ENCODE results near the gene CRPPA. TPM values are rescaled to one million over a fixed set of nuclear protein-coding genes. Genes with fewer than 3 reads are reported as not detected.

Gene CRPPA
- total and polyA plus RNA-seq, 2 donors (not counting 1 experiment from before 2014, with no cell fraction given) = 0.16 to 1.2 TPM

DNA sequence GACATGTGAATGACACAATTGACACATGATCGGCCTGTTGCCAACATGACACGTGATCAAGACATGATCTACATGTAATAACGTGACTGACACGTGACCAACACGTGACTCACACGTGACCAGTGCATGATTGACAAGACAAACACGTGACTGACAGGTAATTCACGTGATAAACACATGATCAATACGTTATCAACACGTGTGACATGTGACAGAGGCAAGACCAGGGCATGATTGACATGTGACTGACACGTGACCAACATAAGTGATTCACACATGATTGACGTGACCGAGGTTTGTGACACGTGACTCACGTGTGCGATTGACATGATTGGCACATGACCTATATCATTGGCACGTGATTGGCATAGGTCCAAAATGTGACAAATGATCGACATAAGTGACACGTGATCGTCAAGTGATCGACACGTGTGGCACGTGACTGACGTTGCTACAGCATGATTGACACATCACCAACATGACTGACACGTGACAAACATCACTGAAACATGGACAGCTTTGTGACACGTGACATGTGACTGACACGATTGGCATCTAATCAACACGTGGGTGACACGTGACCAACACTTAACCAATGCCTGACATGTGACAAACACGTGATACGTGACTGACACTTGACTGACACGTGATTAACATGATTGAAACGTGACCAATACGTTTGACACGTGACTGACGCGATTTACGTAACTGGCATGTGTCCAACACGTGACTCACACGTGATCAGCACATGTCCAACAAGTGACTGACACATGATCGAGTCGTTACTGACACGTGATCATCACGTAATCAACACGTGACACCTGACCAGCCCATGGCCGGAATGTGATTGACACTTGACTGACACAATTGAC lies 23.0 kb downstream of the CRPPA start:
- CTCF ChIA-PET = no interaction called here
- H4K20me1 ChIP-seq (ENCODE audit: control insufficient read depth, insufficient read depth, low read length, poor library complexity, severe bottlenecking) = no peaks in the 10 kb centered on the region

More for the DNA sequence above, 23.0 kb downstream of the CRPPA start:
- intact Hi-C loops (cut with micrococcal nuclease) = no loop called here
- Histone ChIP-seq H2AFZ (ENCODE audit: insufficient read depth, low read depth, low read length, poor library complexity, severe bottlenecking) (no peak overlapping the region), H3K36me3 (replicated peaks in 1 of 2; ENCODE audit: control extremely low read depth in 1 of 2, control insufficient read depth in 1 of 2, extremely low read depth in 1 of 2, insufficient read depth in 2 of 2, low read length in 1 of 2) (no peaks in the 10 kb centered on the region), H3K4me1 (ENCODE audit: control insufficient read depth in 2 of 2, insufficient read depth in 2 of 2, low read length in 2 of 2) (no peaks in the 10 kb centered on the region), H3K9me3 (ENCODE audit: control extremely low read depth in 1 of 3, control insufficient read depth in 2 of 3, insufficient read depth in 1 of 3, low read length in 2 of 3) (peaks cover 5 to 18% (median 10%) of the 10 kb centered on the region in 3 donors), H3K4me3 (ENCODE audit: control extremely low read depth in 1 of 5, extremely low read depth in 1 of 5, insufficient read depth in 1 of 5, low read depth in 2 of 5, low read length in 4 of 5) (no peak overlapping the region), H3K9ac (ENCODE audit: low read length) (no peak overlapping the region), H3K4me2 (replicated peaks; ENCODE audit: low read depth, low read length, poor library complexity, severe bottlenecking) (no peak overlapping the region), H3K27me3 (replicated peaks in 1 of 4; ENCODE audit: control extremely low read depth in 1 of 4, control insufficient read depth in 3 of 4, insufficient read depth in 4 of 4, low read length in 3 of 4) (no peaks in the 10 kb centered on the region), H3K79me2 (ENCODE audit: control insufficient read depth, insufficient read depth, low read length) (no peaks in the 10 kb centered on the region), H3K27ac (ENCODE audit: low read length in 2 of 2) (no peak overlapping the region)
- ATAC-seq (ENCODE audit: low read depth) (no peak), DNase-seq (peak; percentile 7)
- peaks cover 20% of the 10 kb centered on the region for H3K9me3 Mint-ChIP-seq (ENCODE audit: insufficient read depth)
- H3K27me3 Mint-ChIP-seq = no peaks in the 10 kb centered on the region
- TF ChIP-seq, protein P1, sequence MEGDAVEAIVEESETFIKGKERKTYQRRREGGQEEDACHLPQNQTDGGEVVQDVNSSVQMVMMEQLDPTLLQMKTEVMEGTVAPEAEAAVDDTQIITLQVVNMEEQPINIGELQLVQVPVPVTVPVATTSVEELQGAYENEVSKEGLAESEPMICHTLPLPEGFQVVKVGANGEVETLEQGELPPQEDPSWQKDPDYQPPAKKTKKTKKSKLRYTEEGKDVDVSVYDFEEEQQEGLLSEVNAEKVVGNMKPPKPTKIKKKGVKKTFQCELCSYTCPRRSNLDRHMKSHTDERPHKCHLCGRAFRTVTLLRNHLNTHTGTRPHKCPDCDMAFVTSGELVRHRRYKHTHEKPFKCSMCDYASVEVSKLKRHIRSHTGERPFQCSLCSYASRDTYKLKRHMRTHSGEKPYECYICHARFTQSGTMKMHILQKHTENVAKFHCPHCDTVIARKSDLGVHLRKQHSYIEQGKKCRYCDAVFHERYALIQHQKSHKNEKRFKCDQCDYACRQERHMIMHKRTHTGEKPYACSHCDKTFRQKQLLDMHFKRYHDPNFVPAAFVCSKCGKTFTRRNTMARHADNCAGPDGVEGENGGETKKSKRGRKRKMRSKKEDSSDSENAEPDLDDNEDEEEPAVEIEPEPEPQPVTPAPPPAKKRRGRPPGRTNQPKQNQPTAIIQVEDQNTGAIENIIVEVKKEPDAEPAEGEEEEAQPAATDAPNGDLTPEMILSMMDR (IDR thresholded peaks at IDR 0.05) = no peak
- TF ChIP-seq EZH2 (IDR thresholded peaks at IDR 0.05; ENCODE audit: borderline replicate concordance, insufficient read depth, low read depth, low read length, poor library complexity, severe bottlenecking) = no peak
- no peaks in the 10 kb centered on the region for H3K4me1 Mint-ChIP-seq
- H3K27ac Mint-ChIP-seq = no peak overlapping the region
- no peak overlapping the region for H3K4me3 Mint-ChIP-seq
- 97% methylated on average over 46 of the region's 46 CpGs for WGBS (ENCODE audit: insufficient coverage)
- POLR2A ChIA-PET = no interaction called here
